Measurements from ENCODE around the gene PDE4C.

- TF ChIP-seq POLR2A (IDR thresholded peaks at IDR 0.05) (no peak), CTCF (IDR thresholded peaks at IDR 0.05) (no peak)
Measured at GRCh38 chr19:18203408-18203862, 22.8 kb downstream of the PDE4C start.

Data from uterus (tissue), 2 donors.